GM11168 (cell line): ENCODE data around the gene KRTAP19-8.

Experiments used
- in situ Hi-C: fragments of 300-500 bp; cut with MboI; formaldehyde crosslinking; loops from one replicate; pipeline ENCODE4 v1.12.0; 2022; ENCODE audit warnings: low sequenced_read_pairs; ENCODE audit not compliant: unreplicated experiment

KRTAP19-8 gene, protein sequence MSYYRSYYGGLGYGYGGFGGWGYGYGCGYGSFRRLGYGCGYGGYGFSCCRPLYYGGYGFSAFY

DNA sequence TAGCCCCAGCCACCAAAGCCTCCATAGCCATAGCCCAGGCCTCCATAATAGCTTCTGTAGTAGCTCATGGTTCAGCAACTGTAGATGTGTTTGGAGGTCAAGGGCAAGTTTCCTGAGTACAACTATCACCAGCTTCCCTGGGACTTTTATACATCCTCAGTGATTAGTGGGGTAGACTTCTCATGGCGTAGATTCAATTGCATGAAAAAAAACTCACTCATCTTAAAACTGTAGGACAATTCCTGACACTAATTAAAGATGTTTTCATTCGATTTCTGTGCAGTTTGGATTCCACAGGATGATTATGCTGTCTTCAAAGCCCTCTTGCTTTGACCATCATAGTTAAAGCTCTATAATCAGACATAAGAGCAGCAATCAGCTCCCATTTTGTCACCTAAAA, at the start of gene KRTAP19-8:
KRTAP19-8 (minus strand) TSS at position 101 of the 400 bp plus-strand sequence; CDS start at position 68, 33 bp downstream.
- in situ Hi-C loops = no loop called here

DNA sequence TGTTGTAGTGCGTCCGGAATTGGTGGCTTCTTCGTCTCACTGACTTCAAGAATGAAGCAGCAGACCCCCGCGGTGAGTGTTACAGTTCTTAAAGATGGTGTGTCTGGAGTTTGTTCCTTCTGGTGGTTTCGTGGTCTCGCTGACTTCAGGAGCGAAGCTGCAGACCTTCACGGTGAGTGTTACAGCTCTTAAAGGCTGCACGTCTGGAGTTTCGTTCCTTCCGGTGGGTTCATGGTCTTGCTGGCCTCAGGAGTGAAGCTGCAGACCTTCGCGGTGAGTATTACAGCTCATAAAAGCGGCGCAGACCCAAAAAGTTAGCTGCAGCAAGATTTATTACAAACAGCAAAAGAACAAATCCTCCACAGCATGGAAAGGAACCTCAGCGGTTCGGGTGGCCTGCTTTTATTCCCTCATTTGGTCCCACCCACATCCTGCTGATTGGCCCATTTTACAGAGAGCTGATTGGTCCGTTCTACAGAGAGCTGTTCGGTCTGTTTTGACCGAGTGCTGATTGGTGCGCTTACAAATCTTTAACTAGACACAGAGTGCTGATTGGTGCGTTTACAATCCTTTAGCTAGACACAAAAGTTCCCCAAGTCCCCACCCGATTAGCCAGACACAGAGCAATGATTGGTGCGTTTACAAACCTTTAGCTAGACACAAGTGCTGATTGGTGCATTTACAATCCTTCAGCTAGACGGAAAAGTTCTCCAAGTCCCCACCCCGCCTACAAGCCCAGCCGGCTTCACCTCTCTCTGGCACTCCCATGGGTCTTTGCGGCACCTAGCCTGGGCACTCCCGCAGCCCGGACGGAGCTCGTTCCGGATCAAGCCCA, 49.6 kb upstream of the KRTAP19-8 start:
- in situ Hi-C loops = loop anchor here (5.0 kb wide), 1 partner anchor 251 kb away; no protein-coding TSS in a partner anchor

DNA sequence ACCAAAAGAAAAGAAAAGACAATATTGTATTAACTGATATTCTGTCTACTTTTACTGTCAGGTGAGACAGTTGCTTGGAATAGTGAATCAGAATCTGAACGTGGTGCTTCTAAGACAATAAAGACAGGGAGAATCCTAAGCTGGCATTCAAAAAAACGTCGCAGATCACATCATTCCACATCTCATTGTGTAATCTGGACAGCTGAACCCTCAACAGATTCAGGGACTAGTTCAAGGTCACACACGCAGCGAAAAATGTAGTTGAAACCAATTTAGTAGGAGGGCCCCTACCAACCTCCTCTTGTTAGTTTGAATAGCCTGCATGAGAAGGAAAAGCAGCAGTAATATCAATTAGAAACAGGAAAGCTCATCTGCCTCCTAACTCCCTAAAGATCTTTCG, 46.4 kb upstream of the KRTAP19-8 start:
- in situ Hi-C loops = loop anchor here (5.0 kb wide), 1 partner anchor 247 kb away; no protein-coding TSS in a partner anchor

DNA sequence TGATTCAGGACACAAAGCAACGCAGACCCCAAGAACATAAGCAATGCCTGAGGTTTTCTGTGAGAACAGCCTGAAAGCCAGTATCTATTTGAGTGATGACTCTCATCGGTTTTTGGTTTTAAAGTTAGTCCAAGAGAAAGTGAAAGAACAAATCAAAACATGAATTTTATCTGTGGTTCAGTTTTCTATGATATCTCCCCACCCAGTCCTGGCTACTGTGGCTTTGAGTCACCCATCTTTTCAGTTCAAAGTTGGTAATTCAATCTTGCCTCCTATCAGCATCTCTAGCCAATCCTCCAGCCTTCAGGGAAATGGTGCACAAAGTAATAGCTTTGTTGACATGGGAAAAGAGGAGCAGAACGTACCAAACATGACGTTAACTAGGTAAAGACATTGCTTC, 40.5 kb upstream of the KRTAP19-8 start:
- in situ Hi-C loops = no loop called here

DNA sequence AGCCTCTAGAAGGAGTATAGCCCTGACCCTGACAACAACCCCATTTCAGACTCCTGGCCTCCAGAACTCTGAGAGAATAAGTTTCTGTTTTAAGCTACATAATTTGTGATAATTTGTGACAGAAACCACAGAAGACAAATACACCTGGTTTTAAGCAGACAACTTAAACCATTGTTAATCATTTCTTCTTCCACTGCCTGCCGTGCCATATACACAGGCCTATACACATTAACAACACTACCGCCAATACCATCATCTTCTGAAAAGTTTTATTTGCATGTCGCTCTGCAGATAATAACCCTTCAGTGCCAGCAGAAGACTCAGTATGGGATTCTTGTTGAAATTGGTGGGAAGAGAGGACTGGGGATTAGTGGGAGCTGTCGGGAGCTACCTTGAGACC, 39.9 kb upstream of the KRTAP19-8 start:
- in situ Hi-C loops = no loop called here

DNA sequence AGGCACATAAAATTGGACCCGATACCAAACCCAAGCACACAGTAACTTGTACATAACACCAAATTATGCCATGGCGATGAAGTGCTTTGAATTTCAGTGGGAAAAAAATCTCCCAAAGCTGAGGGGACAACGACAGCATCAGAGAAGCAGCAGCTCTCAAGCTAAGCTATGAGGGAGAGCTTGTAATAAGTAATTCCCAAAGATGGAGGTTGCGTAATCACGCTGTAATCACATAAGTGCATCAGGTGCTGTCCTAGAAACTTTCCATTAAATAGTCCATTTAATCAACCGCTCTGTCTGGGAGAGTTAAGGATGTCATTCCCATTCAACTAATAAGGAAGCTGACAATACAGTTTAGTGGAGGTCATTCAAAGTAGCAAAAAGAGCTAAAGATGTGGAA, 37.6 kb upstream of the KRTAP19-8 start:
- in situ Hi-C loops = no loop called here

DNA sequence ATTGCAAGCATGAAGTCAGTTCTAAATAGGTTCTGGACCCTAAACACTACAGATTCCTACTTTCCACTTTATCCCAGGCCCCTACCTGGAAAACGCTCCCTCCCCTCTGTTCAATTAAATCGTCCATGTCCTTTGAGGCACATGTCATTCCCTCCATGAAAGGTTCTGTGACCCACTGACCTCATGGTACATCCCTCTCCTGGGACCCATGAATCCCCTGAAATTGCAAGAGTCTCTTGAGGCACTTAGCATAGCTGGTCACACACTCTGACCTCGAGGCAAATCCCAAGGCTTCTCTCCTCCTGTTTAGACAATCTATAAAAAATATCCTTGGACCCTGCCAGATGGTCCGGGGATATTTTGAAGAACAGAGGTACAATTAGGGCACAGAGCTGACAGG, 34.3 kb upstream of the KRTAP19-8 start:
- in situ Hi-C loops = no loop called here

DNA sequence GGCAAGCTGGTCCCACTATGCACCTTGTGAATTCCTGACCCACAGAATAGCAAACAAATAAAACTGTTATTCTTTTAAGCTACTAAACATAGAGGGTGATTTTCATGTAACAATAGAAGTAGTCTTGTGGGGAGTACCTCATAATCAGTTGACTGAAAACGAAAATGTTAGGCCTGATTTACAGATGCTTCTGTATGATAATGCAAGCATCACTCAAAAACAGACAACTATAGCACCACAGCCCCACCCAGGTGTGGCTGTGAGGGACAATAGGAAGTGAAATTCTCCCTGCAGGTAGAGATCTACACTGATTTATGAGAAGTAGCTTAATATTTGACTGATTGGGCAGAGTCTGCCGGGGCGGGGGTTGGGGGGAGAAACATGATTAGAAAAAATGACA, 26.5 kb upstream of the KRTAP19-8 start:
- in situ Hi-C loops = no loop called here

DNA sequence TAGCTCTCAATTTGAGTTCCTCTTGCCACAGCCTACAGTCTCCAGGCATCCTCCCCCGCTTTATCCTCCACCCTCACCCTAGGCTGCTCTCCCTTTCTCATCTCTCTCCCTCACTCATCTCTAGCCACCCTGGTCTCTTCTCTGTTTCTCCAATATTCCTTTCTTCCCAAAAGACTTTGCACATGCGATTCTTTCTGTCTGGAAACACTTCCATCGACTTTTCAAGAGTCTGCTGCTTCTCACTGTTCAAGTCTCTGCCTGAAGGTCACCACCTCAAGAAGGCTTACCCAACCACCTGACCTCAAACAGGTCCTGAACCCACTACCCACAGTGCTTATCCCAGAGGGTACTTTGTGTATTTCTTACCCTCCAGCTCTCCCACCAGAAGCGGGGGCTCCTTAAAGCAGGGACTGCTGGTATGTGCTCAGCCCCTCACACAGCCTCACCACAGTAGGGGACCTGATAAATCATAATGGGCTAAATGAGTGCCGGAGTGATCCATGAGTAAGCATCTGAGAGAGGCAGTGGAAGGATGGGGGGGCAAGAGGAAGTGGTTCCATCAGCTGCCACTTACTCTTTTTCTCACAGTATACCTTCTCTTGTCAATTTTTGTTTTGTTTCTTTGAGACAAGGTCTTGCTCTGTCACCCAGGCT, 14.3 kb upstream of the KRTAP19-8 start:
- in situ Hi-C loops = no loop called here

DNA sequence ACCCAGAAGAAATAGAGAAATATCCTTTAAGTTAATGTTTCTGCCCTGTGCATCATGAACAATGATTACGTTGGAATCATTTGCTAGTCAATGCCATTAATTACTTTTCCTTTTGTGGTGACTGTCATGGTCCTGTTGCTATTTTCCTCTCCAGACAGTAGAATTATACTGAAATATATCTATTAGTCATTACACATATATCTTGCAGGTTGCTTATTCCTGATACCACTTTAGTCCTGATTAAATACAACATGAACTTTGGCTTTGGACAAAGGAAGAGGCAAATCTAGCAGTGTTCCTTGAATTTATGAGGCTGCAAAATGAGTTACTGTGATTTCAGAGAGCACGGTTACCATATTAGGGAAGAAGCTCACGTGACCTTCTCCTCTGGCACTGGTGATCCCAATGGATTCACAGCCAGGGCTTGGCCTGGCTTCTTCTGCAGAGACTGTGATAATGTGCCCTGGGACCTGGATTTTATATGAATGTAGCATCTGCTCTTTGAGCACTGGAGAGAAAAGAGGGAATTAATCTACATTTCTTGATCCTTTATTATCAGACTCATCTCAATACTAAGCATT, 12.4 kb upstream of the KRTAP19-8 start:
- in situ Hi-C loops = no loop called here

DNA sequence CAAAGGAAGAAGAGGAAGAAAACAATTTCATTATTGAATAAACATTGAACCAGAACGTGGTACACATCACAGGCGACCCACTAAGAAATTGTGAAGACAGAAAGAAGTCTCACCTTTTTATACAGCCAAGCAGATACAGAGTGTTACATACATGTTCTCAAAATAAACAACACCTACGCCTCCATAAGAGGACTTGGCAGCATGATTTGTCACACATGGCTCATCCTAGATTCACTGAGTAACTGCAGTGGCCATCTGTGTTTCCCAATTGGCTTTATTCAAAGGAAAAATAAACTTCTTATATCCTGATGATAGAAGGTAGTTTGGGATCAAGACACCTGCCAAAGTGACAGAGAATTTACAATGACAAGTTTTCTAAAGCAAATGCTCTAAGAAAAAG, 7.6 kb upstream of the KRTAP19-8 start:
- in situ Hi-C loops = no loop called here

DNA sequence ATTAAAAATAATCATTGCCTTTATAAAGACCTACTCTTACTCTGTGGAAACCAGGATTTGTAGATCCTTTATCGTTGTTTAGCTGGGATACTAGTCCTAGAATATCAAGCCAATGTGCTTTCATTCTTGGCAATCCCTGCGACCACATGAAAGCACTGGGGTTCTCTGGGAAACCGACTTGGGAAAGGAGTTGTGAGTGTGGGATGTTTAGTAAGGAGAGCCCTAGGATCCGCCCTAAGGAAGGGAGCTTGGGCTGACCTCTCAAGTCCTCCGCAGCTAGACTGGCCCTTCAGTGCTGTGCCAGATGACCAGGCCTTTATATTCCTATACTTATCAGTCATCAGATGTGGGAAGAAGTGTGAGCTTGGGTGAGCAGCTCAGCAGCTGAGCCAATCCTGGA, 5.2 kb upstream of the KRTAP19-8 start:
- in situ Hi-C loops = no loop called here

DNA sequence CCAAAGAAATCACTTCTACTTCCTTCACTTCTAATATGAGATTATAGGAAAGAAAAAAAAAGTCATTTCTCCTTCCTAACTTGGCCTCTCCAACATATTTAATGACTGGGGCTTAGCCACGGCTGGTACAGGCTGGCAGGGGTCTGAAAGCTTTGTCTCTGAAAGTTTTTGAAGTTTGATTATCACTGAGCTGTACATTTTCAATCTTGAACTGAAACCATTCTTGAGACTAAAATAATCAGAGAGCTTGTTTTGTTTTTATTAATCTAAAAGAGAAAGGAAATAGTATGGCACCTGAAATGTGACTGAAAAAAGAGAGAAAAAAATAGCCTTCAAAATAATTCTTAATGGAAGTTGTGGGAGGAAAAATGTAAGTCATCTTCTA, 3.8 kb upstream of the KRTAP19-8 start:
- in situ Hi-C loops = no loop called here

DNA sequence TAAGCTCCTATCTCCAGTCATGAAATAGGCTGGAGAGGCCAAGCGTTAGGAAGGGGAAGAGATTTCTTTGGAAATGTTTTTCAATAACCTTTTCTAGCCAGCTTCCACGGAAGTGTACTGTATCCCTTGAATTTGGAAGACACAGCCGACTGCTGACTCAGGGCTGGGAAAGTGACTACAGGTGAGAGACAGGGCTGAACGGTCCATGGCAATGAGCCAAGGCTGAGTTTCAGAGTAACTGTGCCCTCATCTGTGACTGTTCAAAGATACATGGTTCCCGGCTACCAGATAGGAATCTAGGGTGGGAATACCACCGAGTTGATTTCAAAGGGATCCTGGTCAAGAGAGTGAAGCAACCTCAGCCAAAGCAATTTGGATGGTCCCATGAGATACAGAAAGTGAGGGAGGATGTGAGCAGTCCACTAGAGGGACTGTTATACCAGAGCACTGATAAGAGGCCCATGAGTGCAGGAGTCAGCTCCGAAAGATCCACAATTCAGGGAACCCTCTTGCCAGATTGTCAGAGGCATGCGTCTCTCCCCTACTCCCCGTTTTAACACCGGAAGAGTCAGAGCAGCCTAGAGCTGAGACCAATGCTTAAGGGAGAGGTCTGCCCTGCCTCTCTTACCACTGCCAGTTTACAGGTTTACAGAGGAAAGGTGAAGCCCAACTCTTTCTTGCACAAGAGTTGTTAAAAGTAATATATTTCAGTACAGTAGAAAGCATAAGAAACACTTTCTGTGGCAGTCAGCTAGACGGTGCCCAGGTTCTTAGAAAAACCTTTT, 3.2 kb upstream of the KRTAP19-8 start:
- in situ Hi-C loops = no loop called here

DNA sequence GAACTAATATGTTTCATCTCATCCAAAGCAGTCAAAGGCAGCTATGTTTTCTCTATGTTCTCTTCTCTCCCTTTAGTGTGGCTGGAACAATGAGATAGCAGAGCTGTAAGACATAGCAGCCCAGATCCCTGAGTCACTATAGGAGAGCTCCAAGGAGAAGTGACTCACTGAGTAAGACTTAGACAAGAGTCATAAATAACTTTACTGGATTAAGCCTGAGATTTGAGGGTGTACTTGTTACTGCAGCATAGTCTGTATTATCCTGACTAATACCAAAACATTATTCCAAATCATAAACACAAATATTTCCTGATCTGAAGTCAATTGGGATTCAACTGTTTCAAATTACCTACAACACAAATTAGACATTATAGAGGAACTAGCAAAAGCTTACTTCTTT, 3.9 kb downstream of the KRTAP19-8 start:
- in situ Hi-C loops = no loop called here

DNA sequence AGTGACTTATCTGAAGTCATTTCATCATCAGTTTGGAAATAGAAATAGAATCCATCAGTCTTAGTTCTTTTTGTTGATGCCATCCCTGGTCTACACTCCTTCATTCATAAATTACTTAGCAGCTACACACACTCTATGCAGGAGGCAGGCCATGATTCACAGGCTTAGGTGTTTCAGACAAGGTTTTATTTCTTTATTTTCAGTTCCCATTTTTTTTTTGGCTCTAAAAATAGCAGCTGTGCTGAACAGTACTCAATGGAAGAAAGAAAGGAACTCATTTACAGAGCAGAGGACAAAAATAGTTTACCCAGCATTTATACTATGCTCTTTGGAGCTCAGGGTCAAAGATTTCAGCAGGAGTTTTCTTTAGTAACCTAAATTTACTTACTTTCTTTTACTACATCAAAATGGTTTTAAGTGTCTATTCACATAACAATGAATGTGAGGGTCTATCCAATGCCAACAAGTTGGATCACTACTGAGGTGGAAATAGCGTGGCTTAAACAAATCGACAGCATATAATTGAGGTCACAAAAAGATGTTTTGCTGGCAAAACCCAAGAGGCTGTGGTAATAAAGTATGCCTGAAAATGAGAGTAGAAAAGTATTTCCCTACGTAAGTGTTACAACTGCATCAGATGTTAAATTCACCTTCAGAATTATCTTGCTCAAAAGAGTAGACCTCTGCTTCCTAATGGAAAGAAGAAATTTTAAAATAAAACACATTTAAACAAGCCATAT, 7.7 kb downstream of the KRTAP19-8 start:
- in situ Hi-C loops = no loop called here

DNA sequence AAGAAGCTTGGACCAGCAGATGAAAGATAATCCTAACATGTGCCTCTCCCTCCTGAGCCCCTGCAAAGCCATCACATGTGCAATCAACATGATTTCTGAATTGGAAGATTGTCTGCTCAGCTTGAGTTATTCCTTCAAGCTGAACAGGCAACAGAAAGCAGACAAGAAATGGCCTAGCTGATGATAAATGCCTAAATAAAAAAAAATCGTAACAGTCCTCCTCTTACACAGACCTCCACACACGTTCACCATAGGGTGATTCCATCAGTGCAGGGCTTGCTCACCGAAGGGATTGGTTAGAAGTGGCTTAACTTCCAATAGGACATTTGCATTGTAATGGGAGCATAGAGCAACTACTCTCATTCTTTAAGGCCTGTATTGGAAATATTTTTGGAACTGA, 14.6 kb downstream of the KRTAP19-8 start:
- in situ Hi-C loops = no loop called here

DNA sequence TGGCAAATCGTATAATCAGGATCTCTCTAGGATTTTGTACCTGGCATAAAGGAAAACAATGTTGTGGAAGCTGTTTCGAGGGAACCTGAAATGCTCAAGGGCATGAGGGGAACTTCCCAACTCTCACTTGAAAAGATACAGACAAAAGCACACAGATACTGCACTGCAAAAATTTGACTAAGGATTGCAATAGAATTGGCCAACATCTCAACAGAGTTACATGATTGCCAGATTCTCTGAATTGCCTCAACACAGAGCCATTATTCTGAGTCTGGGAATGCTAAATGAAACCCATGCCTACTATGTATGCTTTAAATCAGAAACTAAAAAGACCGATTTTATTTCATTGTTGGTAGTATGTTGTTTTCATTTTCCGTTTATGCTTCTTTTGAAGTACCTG, 16.0 kb downstream of the KRTAP19-8 start:
- in situ Hi-C loops = no loop called here

DNA sequence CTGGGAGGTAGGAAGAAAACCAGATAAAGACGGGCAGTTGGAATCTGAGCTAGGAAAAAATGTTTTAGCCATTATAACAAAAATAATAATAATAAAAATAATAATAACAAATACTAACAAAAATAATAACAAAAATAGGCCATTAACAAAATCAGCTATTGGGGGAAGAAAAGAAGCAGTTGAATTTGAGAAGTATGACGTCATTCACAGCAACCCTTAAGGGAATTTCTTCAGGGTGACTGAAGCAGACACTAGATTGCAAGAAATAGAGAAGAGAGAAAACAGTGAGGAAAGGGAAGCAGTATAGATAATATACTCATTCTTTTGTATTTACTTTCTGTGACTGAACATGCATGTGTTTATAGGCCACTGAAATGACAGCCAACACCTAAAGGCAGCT, 20.0 kb downstream of the KRTAP19-8 start:
- in situ Hi-C loops = no loop called here

DNA sequence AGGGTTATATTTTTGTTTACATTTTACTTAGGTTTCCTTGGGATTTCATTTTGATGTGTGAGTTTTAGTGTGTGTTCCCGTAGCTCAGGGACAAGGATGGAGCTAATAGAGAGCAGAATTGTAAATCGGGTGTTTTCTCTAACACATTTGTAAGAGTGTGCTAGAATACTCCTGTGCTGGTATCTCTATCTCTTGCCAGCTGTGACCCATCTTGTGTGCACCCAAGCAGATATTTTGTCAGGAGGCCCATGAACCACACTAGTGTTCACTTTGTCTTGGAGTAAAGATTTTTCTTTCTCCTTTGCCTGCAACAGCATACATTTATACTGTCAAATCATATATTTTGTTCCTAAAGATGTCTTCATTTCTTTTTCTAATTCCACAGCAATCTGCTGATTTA, 23.4 kb downstream of the KRTAP19-8 start:
- in situ Hi-C loops = no loop called here
